HepG2 (cell line): Measurements from ENCODE around the gene MSI2. TPM values are rescaled to one million over a fixed set of nuclear protein-coding genes. Genes with fewer than 3 reads are reported as not detected.

Experiments
- AGO1 ChIP-seq: fragments of 200-400 bp; formaldehyde crosslinking; IDR thresholded peaks from 2 replicates; pipeline ENCODE4 v1.6.1; 2017; ENCODE audit warnings: mild to moderate bottlenecking, low read depth, low read length, moderate library complexity; ENCODE audit not compliant: poor library complexity, severe bottlenecking
- CHD2 ChIP-seq: IDR thresholded peaks from 2 replicates; pipeline ENCODE4 v1.6.1; 2011; ENCODE audit warnings: low read depth, low read length, improper control_type of control experiment
- HMG20B ChIP-seq: conservative IDR thresholded peaks from 2 replicates; pipeline ENCODE4 v1.6.1; 2016; ENCODE audit warnings: missing genetic modification reagents, missing compliant biosample characterization
- HOXA7 ChIP-seq: sonication (generic); formaldehyde crosslinking; IDR thresholded peaks from 2 replicates; pipeline ENCODE4 v1.8.1; 2022; ENCODE audit warnings: mild to moderate bottlenecking, missing genetic modification reagents, moderate library complexity
- JDP2 ChIP-seq: sonication (generic); formaldehyde crosslinking; IDR thresholded peaks from 2 replicates; pipeline ENCODE4 v1.8.1; 2022; ENCODE audit warnings: missing genetic modification reagents, borderline replicate concordance
- MNT ChIP-seq: fragments of 450-650 bp; IDR thresholded peaks from 2 replicates; pipeline ENCODE4 v1.6.1; 2016
- PRPF4 ChIP-seq: fragments of 200-400 bp; formaldehyde crosslinking; IDR thresholded peaks from 2 replicates; pipeline ENCODE4 v1.6.1; 2016; ENCODE audit warnings: low read length, low read depth; ENCODE audit not compliant: poor library complexity, severe bottlenecking
- SIX1 ChIP-seq: sonication (generic); formaldehyde crosslinking; IDR thresholded peaks from 2 replicates; pipeline ENCODE4 v1.4.0; 2020; ENCODE audit warnings: missing genetic modification reagents, borderline replicate concordance
- SP1 ChIP-seq, 2 experiments: fragments of 450-650 bp in 1 of 2; sonication (generic) in 1 of 2; formaldehyde crosslinking in 1 of 2; IDR thresholded peaks; 2 replicates each; pipeline versions ENCODE4 v1.4.0 to v1.6.1; 2016 to 2020; ENCODE audit warnings: missing genetic modification reagents in 1 of 2
- ZBTB8A ChIP-seq: sonication (generic); formaldehyde crosslinking; IDR thresholded peaks from 2 replicates; pipeline ENCODE4 v1.4.0; 2020; ENCODE audit warnings: mild to moderate bottlenecking, low read depth, missing genetic modification reagents, borderline replicate concordance
- ZMYM2 ChIP-seq: sonication (generic); formaldehyde crosslinking; IDR thresholded peaks from 2 replicates; pipeline ENCODE4 v1.8.0; 2022; ENCODE audit warnings: mild to moderate bottlenecking, missing genetic modification reagents
- ZNF180 ChIP-seq: sonication (generic); formaldehyde crosslinking; IDR thresholded peaks from 2 replicates; pipeline ENCODE4 v1.4.0; 2020; ENCODE audit warnings: low read depth, missing genetic modification reagents, borderline replicate concordance
- ZNF430 ChIP-seq: sonication (generic); formaldehyde crosslinking; IDR thresholded peaks from 2 replicates; pipeline ENCODE4 v1.9.0; 2021; ENCODE audit warnings: mild to moderate bottlenecking, missing genetic modification reagents
- ZNF451 ChIP-seq: sonication (generic); formaldehyde crosslinking; IDR thresholded peaks from 2 replicates; pipeline ENCODE4 v1.5.0; 2020; ENCODE audit warnings: mild to moderate bottlenecking, missing genetic modification reagents
- ZNF501 ChIP-seq: sonication (generic); formaldehyde crosslinking; IDR thresholded peaks from 2 replicates; pipeline ENCODE4 v1.5.1; 2020; ENCODE audit warnings: mild to moderate bottlenecking, moderate library complexity, missing genetic modification reagents
- ZNF546 ChIP-seq: sonication (generic); formaldehyde crosslinking; conservative IDR thresholded peaks from 2 replicates; pipeline ENCODE4 v1.8.1; 2023; ENCODE audit warnings: mild to moderate bottlenecking, missing genetic modification reagents
- ZNF577 ChIP-seq: sonication (generic); formaldehyde crosslinking; IDR thresholded peaks from 2 replicates; pipeline ENCODE4 v1.4.0; 2020; ENCODE audit warnings: mild to moderate bottlenecking, low read depth, missing genetic modification reagents, borderline replicate concordance
- ZNF614 ChIP-seq: IDR thresholded peaks from 2 replicates; pipeline ENCODE4 v1.6.1; 2018; ENCODE audit warnings: missing biosample characterization, missing genetic modification reagents, inconsistent platforms, borderline replicate concordance
- ZNF629 ChIP-seq: sonication (generic); formaldehyde crosslinking; conservative IDR thresholded peaks from 2 replicates; pipeline ENCODE4 v1.5.0; 2020; ENCODE audit warnings: missing genetic modification reagents
- ZSCAN31 ChIP-seq: sonication (generic); formaldehyde crosslinking; IDR thresholded peaks from 2 replicates; pipeline ENCODE4 v1.5.0; 2020; ENCODE audit warnings: low read depth, mild to moderate bottlenecking, missing genetic modification reagents
- polyA plus RNA-seq, 8 experiments: library from polyadenylated mRNA; depleted of rRNA in 3 of 8; stranded (reverse) in 7 of 8; unstranded in 1 of 8; fragments of >200 nt; fragmentation: Illumina TruSeq in 4 of 8; extraction: Trizol in 4 of 8; gene quantifications; 2 replicates each; pipeline versions ENCODE4 v1.2.1 to v1.2.3, GENCODE V29; 2011 to 2016; ENCODE audit warnings: low read depth in 4 of 8, missing spikeins in 1 of 8, mixed read lengths in 1 of 8; ENCODE audit not compliant: insufficient read depth in 1 of 8
- total RNA-seq, 5 experiments: library from RNA; depleted of rRNA; stranded (reverse); fragments of >200 nt; fragmentation: Illumina TruSeq; extraction: Trizol; gene quantifications; 2 replicates each; pipeline ENCODE4 v1.2.3, GENCODE V29; 2016; ENCODE audit warnings: low read depth in 1 of 5
- TF ChIP-seq, protein P1 (sequence below): sonication (generic); formaldehyde crosslinking; IDR thresholded peaks from 2 replicates; pipeline ENCODE4 v1.4.0; 2020; ENCODE audit warnings: missing genetic modification reagents
- TF ChIP-seq, protein P2 (sequence below): sonication (generic); formaldehyde crosslinking; IDR thresholded peaks from 2 replicates; pipeline ENCODE4 v1.8.0; 2023; ENCODE audit warnings: mild to moderate bottlenecking, missing genetic modification reagents
- TF ChIP-seq, protein P3 (sequence below): sonication (generic); formaldehyde crosslinking; IDR thresholded peaks from 2 replicates; pipeline ENCODE4 v1.4.0; 2020; ENCODE audit warnings: mild to moderate bottlenecking, missing genetic modification reagents

MSI2 gene
- total and polyA plus RNA-seq, 2 of the 13 experiments (the other 11 are each of a cell fraction or from before 2014, with no cell fraction given) = 77.5 to 78.4 TPM

- TF ChIP-seq JDP2 (CRISPR knock-in tag) (peak; percentile 91; the same call in 1 of the 2 replicates), ZNF430 (CRISPR knock-in tag) (peak; percentile 92), ZMYM2 (CRISPR knock-in tag) (peak; percentile 94), ZNF180 (CRISPR knock-in tag) (0 out of 2 replicates have a peak, but pooled peaks have one; percentile 79), ZBTB8A (CRISPR knock-in tag) (peak; percentile 82; the same call in 1 of the 2 replicates), ZNF451 (CRISPR knock-in tag) (peak; percentile 92; the same call in 1 of the 2 replicates), ZNF577 (no peak; the same call in 1 of the 2 replicates), CHD2 (peak; percentile 48; the same call in 1 of the 2 replicates), ZNF501 (CRISPR knock-in tag) (peak; percentile 97), ZSCAN31 (CRISPR knock-in tag) (peak; percentile 86; the same call in 1 of the 2 replicates), MNT (no peak), ZNF614 (CRISPR knock-in tag) (peak; percentile 100), HOXA7 (CRISPR knock-in tag) (no peak), SIX1 (CRISPR knock-in tag) (peak; percentile 95), ZNF546 (no peak), HMG20B (peak; percentile 99), PRPF4 (peak; percentile 86), ZNF629 (CRISPR knock-in tag) (peak; percentile 86), AGO1 (no peak), SP1 (IDR thresholded peaks at IDR 0.05) (no peak), SP1 (CRISPR knock-in tag; IDR thresholded peaks at IDR 0.05) (peak; percentile 72; the same call in 1 of the 2 replicates)
- TF ChIP-seq, protein P1, sequence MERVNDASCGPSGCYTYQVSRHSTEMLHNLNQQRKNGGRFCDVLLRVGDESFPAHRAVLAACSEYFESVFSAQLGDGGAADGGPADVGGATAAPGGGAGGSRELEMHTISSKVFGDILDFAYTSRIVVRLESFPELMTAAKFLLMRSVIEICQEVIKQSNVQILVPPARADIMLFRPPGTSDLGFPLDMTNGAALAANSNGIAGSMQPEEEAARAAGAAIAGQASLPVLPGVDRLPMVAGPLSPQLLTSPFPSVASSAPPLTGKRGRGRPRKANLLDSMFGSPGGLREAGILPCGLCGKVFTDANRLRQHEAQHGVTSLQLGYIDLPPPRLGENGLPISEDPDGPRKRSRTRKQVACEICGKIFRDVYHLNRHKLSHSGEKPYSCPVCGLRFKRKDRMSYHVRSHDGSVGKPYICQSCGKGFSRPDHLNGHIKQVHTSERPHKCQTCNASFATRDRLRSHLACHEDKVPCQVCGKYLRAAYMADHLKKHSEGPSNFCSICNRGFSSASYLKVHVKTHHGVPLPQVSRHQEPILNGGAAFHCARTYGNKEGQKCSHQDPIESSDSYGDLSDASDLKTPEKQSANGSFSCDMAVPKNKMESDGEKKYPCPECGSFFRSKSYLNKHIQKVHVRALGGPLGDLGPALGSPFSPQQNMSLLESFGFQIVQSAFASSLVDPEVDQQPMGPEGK (CRISPR knock-in tag) = peak; percentile 100
- TF ChIP-seq, protein P2, sequence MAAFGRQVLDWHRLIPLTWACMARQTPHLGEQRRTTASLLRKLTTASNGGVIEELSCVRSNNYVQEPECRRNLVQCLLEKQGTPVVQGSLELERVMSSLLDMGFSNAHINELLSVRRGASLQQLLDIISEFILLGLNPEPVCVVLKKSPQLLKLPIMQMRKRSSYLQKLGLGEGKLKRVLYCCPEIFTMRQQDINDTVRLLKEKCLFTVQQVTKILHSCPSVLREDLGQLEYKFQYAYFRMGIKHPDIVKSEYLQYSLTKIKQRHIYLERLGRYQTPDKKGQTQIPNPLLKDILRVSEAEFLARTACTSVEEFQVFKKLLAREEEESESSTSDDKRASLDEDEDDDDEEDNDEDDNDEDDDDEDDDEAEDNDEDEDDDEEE = peak; percentile 94
- TF ChIP-seq, protein P3, sequence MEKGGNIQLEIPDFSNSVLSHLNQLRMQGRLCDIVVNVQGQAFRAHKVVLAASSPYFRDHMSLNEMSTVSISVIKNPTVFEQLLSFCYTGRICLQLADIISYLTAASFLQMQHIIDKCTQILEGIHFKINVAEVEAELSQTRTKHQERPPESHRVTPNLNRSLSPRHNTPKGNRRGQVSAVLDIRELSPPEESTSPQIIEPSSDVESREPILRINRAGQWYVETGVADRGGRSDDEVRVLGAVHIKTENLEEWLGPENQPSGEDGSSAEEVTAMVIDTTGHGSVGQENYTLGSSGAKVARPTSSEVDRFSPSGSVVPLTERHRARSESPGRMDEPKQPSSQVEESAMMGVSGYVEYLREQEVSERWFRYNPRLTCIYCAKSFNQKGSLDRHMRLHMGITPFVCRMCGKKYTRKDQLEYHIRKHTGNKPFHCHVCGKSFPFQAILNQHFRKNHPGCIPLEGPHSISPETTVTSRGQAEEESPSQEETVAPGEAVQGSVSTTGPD (CRISPR knock-in tag) = peak; percentile 72
These were observed 304.9 kb downstream of the MSI2 start (continued) for GRCh38 chr17:57561072-57561861.
